ENCODE data around the gene FBXW5.

The FBXW5 gene, protein sequence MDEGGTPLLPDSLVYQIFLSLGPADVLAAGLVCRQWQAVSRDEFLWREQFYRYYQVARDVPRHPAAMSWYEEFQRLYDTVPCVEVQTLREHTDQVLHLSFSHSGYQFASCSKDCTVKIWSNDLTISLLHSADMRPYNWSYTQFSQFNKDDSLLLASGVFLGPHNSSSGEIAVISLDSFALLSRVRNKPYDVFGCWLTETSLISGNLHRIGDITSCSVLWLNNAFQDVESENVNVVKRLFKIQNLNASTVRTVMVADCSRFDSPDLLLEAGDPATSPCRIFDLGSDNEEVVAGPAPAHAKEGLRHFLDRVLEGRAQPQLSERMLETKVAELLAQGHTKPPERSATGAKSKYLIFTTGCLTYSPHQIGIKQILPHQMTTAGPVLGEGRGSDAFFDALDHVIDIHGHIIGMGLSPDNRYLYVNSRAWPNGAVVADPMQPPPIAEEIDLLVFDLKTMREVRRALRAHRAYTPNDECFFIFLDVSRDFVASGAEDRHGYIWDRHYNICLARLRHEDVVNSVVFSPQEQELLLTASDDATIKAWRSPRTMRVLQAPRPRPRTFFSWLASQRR

DNA sequence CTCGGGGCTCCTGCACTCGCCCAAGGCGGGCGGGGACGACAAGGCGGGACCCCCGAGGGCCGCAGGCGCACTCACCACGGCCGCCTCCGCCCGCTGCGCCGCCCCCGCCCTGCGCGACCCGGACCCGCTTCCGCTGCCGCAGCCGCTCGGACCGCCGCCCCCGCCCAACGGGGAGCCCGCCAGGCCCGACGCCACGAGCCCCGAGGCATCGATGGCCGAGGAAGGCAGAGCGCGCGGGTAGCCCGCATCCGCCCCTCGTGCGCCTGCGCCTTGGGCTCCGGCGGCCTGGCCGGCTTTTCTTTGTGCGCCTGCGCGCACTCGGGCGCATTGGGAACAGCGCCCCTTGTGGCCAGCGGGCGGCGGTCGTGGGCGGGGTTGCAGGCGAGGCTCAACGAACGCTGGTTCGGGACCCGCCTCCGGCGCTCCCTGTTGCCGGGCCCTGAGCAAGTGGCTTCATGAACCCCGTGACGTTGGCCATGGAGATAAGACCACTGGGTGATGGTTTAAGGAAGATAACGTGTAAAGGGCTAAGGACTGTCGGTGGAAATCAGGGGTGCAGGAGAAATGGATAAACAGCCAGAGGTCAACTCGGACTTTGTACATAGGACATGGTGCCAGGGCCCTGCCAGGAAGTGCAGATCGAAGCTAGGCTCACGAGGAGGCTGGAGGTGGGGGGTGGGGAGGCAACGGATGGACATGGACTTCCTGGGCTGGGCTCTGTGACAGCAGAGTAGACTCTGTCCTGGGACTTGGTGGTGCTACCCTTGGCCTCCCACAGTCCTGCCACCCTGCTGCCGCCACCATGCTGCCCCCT, at the start of gene FBXW5, which contains the start of gene C8G:
FBXW5 (minus strand) TSS at position 220 of the 814 bp plus-strand sequence. CDS start 655 bp downstream, outside the sequence.
C8G (plus strand) TSS at position 725 of the 814 bp plus-strand sequence; CDS start at position 803, 78 bp downstream.
- peak; percentile 87 to 89 for DNase-seq

DNA sequence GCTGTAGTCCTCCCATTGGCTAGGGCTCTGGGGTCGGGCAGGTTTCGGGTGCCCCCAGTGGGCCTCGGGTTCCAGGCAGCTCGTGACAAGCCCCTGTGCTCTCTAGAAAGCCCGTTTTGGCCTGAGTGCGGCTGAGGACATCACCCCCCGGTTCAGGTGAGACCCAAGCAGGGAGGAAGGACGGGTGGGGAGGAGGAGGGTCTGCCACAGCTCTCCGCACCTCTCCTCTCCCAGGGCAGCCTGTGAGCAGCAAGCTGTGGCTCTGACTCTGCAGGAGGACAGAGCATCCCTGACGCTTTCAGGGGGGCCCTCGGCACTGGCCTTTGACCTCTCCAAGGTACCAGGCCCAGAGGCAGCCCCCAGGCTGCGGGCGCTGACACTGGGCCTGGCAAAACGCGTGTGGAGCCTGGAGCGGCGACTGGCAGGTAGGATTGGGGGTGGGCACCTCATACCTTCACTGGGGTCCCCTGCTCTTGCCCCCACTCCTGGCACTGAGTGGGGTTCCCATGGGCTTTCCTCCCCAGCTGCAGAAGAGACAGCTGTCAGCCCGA, 48.4 kb upstream of the FBXW5 start:
- no peak for DNase-seq

DNA sequence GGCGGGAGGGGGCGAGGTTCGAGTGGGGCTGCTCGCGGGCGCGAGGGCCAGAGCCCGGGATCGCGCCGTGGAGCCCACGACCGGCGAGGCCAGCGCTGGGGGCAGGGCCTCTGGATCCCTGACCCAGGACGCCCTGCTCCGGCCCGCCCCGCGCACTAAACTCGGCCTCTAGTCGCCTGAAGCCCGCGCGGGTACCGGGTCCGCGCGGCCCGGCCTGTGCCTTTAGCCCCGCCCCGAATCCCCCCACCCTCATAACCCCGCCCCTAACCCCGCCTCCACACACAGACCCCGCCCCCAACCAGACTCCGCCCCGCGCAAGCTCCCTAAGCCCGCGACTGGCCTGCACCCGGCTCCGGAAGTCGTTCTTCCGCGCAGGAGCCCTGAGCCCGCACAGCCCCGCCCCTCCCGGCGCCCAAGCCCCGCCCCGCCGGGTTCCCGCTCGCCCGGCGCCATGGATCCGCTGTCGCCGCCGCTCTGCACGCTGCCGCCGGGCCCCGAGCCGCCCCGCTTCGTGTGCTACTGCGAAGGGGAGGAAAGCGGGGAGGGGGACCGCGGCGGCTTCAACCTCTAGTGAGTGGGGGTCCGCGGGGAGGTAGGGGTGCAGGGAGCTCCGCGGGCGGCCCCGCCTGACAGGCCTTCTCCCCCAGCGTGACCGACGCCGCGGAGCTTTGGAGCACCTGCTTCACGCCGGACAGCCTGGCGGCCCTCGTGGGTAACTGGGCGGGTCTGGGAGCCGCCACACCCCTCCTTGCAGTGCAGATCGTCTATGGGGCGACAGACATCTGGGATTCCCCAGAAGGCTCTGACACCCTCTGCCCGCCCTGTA, 47.7 kb upstream of the FBXW5 start, which contains the start of gene PAXX:
PAXX (plus strand) TSS at position 430 of the 826 bp plus-strand sequence; CDS start at position 452, 22 bp downstream.
- DNase-seq = peak; percentile 88 to 89

DNA sequence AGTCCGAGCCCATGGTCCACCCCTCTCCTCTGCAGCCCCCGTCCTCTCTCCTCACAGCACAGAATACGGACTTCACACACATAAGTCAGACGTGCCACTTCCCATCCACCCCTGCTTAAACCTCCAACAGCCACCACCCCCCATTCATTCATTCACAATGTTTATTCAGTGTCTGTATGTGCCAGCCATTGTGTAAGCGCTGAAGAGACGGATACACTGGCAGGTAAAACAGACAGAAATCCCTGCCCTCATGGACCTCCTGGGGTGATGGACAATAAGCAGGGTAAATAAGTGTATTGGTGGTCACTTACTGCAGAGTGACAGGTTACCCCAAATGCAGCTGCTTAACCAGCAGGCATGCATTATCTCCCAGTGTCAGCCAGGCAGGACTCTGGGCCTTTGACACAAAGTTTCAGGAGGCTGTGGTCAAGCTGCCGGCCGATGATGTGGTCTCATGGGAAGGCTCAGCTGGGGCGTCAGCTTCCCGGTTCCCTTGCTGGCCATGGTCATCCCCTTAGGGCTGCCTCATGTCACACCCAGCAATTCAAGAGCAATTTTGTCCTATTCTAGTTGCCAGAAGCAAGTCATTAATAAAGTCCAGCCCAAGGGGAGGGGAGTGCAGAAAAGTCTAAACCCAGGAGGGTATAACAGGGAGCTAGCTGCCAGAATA, 45.8 kb upstream of the FBXW5 start:
- no peak for DNase-seq

DNA sequence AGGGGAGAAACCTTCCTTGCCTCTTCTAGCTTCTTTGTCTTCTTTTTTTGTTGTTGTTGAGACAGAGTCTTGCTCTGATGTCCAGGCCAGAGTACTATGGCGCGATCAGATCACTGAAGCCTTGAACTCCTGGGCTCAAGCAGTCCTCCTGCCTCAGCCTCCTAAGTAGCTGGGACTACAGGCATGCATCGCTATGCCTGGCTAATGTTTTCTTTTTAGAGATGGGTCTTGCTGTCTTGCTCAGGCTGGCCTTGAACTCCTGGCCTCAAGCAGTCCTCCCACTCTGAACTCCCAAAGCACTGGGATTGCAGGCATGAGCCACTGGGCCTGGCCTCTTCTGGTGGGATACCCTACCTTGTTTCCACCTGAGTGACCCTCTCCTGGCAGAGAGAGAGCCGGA, 44.3 kb upstream of the FBXW5 start:
- DNase-seq = no peak

DNA sequence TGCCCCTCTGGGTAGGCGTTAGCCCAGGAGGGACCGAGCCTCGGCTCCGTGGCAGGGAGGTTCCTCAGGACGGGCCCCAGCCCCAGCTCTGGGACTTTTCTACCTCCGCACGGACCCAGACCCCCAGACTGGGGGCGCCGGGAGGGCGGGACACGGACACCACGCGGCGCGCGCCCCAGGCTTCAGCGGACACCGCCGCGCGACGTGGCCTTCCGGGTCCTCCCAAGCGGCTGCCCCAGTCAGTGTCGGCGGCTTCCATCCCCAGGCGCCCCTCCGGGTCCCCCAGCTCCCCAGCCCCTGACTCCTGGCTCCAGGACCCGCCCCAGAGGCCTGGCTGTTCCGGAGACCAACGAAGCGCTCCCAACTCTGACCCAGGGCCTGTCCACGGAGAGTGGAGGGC, 41.3 kb upstream of the FBXW5 start:
- DNase-seq = no peak

DNA sequence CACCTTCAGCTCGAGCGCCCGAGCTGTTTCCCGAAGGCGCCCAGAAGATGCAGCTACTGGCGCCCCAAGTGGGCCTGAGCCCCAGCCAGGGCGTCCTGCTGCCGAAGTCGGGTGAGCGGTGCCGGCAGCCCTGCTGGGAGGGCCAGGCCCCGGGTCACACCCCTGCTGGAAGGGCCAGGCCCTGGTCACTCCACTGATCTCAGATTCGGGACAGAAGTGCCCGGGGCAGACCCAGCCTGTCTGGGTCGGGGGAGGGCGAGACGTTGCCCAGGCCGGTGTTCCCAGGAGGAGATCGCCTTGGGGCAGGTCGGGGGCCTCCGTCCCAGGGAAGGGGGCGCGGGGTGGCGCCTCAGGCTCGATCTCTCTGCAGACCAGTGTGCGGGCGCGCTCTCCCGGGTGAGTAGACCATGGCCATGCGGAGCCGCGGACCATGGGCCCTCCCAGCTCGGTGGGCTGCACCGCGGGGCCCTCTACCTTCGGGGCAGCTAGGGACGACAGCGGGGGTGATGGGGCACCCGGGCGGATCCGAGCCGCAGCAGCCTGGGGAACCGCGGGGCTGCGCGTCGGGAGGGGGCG, 40.6 kb upstream of the FBXW5 start:
- DNase-seq = no peak

DNA sequence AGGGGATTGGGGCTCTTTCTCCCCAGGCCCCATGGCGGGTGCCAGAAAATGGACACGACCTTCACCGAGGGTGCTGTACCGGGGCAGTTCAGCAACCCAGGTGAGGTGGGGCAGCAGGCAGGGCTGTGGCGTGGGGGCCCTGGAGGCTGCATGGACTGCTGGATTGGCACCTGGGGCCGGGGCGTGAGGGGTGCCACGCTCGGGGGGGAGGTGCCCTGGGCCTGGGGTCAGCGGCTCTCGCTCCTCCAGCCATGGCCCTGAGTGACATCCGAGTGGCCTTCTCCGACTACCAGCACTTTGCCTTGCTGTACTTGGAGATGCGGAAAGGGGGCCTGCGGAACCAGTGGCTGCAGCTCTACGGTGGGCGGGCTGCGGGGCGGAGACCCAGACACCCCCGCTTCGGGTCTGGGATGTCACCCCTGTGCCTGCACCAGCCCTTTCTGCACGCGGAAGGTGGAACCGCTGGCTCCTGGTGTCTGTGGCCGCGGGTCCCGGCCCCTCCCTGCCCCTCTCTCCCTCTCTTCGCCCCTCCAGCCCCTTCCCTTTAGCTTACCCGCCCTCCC, 40.0 kb upstream of the FBXW5 start:
- DNase-seq = no peak

DNA sequence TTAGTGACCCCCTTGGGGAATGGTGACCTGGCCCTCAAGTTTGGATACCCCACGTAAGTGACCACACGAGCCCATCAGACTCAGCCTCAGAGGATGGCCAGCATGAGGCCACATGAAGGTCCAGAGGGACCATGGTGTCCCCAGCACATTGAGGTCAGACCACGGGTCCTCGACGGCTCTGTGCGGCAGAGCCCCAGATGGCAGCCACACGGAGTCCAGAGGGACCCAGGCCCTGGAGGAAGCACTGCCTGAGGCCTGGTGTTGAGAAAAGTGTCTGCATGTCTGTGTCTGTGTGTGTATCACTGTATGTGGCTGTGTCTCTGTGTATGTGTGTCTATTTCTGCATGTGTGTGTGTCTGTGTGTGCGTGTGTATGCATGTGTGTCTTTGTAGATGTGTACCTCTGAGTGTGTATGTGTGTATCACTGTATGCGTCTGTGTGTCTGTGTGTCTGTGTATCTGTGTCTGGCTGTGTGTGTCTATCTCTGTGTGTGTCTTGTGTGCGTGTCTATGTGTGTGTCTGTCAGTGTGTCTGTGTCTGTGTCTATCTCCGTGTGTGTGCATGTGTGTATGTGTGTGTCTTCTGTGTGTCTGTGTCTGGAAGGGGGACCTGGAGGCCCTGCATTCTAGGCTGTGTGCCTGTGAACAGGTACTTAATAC, 39.2 kb upstream of the FBXW5 start:
- no peak for DNase-seq

DNA sequence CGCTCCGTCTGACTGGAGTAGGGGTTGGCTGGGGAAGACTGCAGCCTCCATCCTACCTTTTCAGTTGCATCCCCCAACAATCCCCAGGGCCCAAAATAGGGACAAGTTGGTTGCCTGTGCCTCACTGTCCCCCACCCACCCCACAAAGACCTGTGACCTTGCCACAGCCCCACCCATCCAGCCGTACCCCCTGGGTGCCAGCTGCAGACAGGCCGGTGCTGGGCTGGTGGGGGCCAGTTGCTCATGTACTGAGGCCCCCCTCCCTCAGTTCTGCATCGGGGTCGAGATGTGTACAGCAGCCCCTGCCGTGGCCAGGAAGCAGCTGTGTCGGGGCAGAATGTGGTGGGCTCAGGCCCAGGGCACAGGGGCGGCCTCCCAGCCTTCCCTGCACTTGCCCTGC, 38.6 kb upstream of the FBXW5 start:
- no peak for DNase-seq

DNA sequence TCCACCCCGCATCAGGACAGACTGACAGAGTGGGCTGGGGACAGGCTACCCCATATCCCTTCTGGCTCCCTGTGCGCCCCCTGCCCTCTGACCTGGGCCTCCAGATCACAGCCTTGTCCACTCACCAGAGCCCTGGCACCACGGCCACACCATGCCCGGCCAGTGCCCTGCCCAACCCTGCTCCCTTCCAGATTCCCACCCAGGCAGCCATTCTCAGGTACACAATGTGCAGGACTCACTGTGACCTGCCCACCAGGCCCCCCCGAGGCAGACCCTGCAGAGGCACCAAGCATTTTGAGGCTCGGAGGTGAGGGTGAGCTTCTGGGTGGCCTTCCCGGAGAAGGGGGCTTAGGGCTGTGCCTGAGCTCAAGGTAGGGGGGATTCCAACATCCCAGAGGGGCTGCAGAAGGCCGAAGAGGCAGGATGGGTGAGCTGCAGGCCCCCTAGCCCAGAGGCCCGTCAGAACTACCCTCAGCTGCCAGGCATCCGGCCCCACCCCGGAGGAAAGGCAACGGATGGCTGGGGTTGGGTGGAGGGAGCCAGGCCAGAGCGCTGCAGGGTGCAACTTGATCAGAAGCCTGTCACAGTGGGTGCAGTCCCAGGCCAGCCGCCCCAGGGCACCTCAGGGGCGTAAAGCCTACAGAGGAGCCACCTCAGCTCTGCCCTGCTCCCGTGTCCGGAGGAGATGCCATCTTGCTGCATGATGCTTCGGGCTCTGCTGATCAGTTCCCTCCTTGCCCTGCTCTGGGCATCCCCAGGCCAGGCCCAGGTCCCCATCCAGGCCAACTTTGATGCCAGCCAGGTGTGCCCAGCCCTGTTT, 37.9 kb upstream of the FBXW5 start, which contains the start of gene LCNL1:
LCNL1 (plus strand) TSS at position 762 of the 820 bp plus-strand sequence. CDS start 594 bp downstream, outside the sequence.
- DNase-seq = no peak

DNA sequence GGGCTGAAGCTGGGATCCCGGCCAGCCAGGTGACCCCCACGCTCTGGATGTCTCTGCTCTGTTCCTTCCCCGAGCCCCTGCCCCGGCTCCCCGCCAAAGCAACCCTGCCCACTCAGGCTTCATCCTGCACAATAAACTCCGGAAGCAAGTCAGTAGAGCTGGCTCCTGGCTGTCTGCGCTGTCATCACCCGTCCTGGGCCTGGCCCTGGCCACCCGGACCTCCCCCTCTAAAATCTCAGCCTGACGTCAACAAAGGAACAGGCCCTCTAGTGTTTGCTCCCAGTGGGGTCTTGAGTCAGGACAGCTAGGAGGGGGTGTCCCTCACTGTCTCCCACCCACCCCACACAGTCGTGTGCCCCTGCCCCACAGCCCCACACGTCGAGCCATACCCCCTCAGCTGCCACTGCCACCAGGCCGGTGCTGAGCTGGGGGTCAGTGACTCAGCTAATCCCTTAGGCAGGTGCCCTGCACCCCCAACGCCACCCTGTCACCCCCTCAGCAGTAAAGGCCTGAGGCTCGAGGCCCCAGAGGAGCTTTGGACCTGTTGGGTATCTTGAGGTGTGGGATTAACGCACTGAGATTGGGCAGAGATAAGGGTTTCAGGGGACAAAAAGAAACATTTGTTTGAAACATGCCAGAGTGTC, 37.2 kb upstream of the FBXW5 start:
- no peak for DNase-seq

DNA sequence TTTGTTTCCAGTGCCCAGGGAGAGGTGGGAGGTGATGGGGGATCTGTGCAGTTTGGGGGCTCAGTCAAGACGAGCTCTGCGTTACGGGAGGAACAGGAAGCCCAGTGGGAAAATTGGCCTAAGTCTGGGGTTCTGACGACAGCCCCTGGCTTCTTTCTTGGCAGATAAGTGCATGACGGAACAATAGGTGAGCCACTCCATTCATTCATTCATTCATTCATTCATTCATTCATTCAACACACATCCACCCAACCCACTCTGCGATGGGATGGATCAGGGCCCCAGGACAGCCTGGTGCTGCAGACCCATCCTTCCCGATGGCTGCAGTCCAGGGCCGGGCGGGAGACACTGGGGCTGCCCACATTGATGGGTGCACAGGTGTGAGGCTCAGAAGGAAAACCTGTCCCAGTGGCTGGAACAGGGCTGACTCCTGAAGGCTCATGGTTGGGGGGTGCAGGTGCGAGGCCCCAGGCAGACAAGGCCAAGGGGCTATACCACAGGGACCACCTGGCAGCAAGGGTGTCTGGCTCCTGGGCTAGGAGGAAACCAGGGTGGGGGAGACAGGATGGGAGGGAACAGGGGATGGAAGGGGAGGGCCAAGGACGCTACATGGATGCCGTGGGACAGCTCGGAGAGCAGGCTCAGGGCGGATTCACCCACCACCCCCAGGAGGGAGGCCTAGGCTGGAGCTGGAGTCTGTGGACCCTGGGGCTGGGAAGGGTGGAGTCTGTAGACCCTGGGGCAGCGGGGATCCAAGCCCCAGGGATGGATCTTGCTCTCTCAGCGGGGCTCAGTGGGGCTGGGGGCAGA, 36.3 kb upstream of the FBXW5 start:
- no peak for DNase-seq

DNA sequence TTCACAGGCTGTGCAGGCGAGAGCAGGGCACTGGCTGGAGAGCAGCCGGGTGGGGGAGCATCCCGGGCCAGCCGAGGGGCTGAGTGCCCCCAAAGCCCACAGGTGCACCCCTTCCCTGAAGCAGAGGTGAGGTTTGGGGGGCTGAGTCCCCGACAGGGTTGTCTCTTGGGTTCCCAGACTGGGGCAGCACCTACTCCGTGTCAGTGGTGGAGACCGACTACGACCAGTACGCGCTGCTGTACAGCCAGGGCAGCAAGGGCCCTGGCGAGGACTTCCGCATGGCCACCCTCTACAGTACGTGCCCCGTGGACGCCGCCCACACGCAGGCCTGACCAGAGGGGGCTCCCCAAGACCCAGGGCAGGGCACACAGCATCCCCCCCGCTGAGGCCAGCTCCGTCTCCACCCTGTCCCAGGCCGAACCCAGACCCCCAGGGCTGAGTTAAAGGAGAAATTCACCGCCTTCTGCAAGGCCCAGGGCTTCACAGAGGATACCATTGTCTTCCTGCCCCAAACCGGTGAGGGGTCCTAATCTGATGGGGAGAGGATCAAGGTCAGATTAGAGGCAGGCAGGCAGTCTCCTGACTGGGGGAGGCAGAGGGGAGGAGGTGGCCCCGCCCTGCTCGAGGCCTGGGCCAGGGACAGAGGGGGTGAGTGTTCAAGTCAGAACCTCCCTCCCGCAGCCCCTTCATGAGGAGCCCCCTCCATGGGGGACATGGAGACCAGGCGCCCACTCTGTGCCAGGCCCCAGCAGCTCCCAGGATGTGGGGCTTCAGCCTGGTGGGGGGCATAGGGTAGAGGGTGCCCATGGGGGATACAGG, 35.4 kb upstream of the FBXW5 start:
- DNase-seq = no peak

DNA sequence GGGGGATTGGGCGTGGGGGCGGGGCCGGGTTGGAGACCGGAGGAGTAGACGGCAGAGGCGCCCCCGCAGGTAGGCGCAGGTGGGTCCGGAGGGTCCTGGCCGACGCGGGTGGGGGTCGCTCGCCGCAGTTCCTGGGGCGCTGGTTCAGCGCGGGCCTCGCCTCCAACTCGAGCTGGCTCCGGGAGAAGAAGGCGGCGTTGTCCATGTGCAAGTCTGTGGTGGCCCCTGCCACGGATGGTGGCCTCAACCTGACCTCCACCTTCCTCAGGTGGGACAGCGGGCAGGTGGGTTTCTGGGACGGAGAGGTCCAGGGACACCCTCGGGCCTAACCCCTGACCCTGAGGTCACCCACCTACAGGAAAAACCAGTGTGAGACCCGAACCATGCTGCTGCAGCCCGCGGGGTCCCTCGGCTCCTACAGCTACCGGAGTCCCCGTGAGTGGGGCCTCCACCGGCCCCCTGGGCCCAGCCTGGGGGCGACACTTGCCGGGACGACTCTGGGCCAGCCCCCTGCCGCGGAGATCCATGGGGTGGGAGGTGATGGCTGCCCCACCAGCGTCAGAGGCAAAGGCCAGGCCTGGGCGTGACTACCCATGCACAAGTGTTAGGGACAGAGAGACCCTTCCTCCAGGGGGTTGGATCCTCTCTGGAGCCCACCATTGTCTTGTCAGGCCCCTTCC, 34.5 kb upstream of the FBXW5 start:
- no peak for DNase-seq

Measured in Kasumi-1 (cell line).